GM23338 (cell line): ENCODE data around the gene HMGCL. TPM values are rescaled to one million over a fixed set of nuclear protein-coding genes. Genes with fewer than 3 reads are reported as not detected.
A peak's percentile ranks its signal among the peaks of the same experiment; 100 is the strongest.

Experiments used
- ATAC-seq: fragments of 200-7000 bp; cut with Tn5 transposase; 3 replicates; pipeline ENCODE4 v1.9.1; 2020
- DNase-seq: peaks from one replicate; pipeline ENCODE4 v3.0.0-alpha.2; 2015; ENCODE audit warnings: low spot score
- H2AFZ ChIP-seq: fragments of 200-600 bp; sonication (generic); 2 replicates; pipeline ENCODE4 v1.8.0; 2016; ENCODE audit warnings: antibody characterized with exemption, mild to moderate bottlenecking, moderate library complexity
- H3F3A ChIP-seq: fragments of 200-600 bp; sonication (generic); replicated peaks from 2 replicates; pipeline ENCODE4 v1.8.0; 2017; ENCODE audit warnings: antibody characterized with exemption, mixed run types, low read depth
- H3K27ac ChIP-seq: fragments of 200-600 bp; sonication (generic); 2 replicates; pipeline ENCODE4 v1.6.1; 2016; ENCODE audit warnings: low read depth
- H3K27me3 ChIP-seq: fragments of 200-600 bp; sonication (generic); 2 replicates; pipeline ENCODE4 v1.8.0; 2016; ENCODE audit warnings: mild to moderate bottlenecking, mixed run types, moderate library complexity; ENCODE audit not compliant: insufficient read depth
- H3K36me3 ChIP-seq: fragments of 200-600 bp; sonication (generic); 2 replicates; pipeline ENCODE4 v1.8.0; 2016; ENCODE audit warnings: mild to moderate bottlenecking; ENCODE audit not compliant: insufficient read depth
- H3K4me1 ChIP-seq: fragments of 200-600 bp; sonication (generic); 2 replicates; pipeline ENCODE4 v1.8.0; 2016; ENCODE audit warnings: mild to moderate bottlenecking, moderate library complexity; ENCODE audit not compliant: insufficient read depth
- H3K4me2 ChIP-seq: fragments of 200-600 bp; sonication (generic); 2 replicates; pipeline ENCODE4 v1.7.1; 2017; ENCODE audit warnings: mixed run types
- H3K4me3 ChIP-seq: fragments of 200-600 bp; sonication (generic); 2 replicates; pipeline ENCODE4 v1.6.1; 2016; ENCODE audit warnings: mixed run types
- H3K79me2 ChIP-seq: fragments of 200-600 bp; sonication (generic); replicated peaks from 2 replicates; pipeline ENCODE4 v1.8.0; 2017; ENCODE audit warnings: mild to moderate bottlenecking; ENCODE audit not compliant: insufficient read depth
- H3K9me2 ChIP-seq: fragments of 200-600 bp; sonication (generic); 2 replicates; pipeline ENCODE4 v1.8.0; 2017; ENCODE audit not compliant: insufficient read depth
- H4K20me1 ChIP-seq: fragments of 200-600 bp; sonication (generic); replicated peaks from 2 replicates; pipeline ENCODE4 v1.8.0; 2017; ENCODE audit warnings: mild to moderate bottlenecking; ENCODE audit not compliant: insufficient read depth
- H3K27ac Mint-ChIP-seq: 2 replicates; pipeline ENCODE4 v1.8.0; 2020; ENCODE audit warnings: inconsistent platforms, mild to moderate bottlenecking, moderate library complexity, mixed read lengths
- H3K27me3 Mint-ChIP-seq: 3 replicates; pipeline ENCODE4 v1.8.0; 2022; ENCODE audit warnings: low read depth, mild to moderate bottlenecking, moderate library complexity, mixed read lengths, inconsistent platforms; ENCODE audit not compliant: insufficient read depth, poor library complexity
- H3K36me3 Mint-ChIP-seq: 3 replicates; pipeline ENCODE4 v1.8.0; 2021; ENCODE audit warnings: low read depth, mild to moderate bottlenecking, inconsistent platforms, moderate library complexity, mixed read lengths
- H3K4me1 Mint-ChIP-seq: 3 replicates; pipeline ENCODE4 v1.8.0; 2020; ENCODE audit warnings: mild to moderate bottlenecking, inconsistent platforms, mixed read lengths
- H3K4me3 Mint-ChIP-seq: 3 replicates; pipeline ENCODE4 v1.8.0; 2021; ENCODE audit warnings: moderate library complexity, mild to moderate bottlenecking, inconsistent platforms, mixed read lengths
- H3K9me3 Mint-ChIP-seq: 3 replicates; pipeline ENCODE4 v1.8.0; 2020; ENCODE audit warnings: moderate library complexity, mild to moderate bottlenecking, inconsistent platforms, mixed read lengths
- CREB1 ChIP-seq: fragments of 250-450 bp; sonication (Bioruptor Pico); IDR thresholded peaks from 2 replicates; pipeline ENCODE4 v1.5.0; 2020; ENCODE audit warnings: low read depth, mild to moderate bottlenecking, moderate library complexity
- EZH2 ChIP-seq: fragments of 200-600 bp; sonication (generic); IDR thresholded peaks from one replicate; pipeline ENCODE4 v1.8.0; 2017; ENCODE audit warnings: antibody characterized with exemption, mild to moderate bottlenecking, low read depth; ENCODE audit not compliant: unreplicated experiment
- EZH2phosphoT487 ChIP-seq: fragments of 200-600 bp; sonication (generic); IDR thresholded peaks from one replicate; pipeline ENCODE4 v1.8.1; 2018; ENCODE audit warnings: antibody characterized with exemption; ENCODE audit not compliant: unreplicated experiment
- POLR2AphosphoS5 ChIP-seq: IDR thresholded peaks from 2 replicates; pipeline ENCODE4 v1.6.1; 2016; ENCODE audit warnings: antibody characterized with exemption, low read depth
- STAT1 ChIP-seq: IDR thresholded peaks from one replicate; pipeline ENCODE4 v1.6.1; 2016; ENCODE audit warnings: antibody characterized with exemption; ENCODE audit not compliant: unreplicated experiment
- ZNF114 ChIP-seq: fragments of 250-450 bp; sonication (Bioruptor Pico); IDR thresholded peaks from 2 replicates; pipeline ENCODE4 v1.5.0; 2020; ENCODE audit warnings: mild to moderate bottlenecking, moderate library complexity
- ZNF331 ChIP-seq: fragments of 250-450 bp; sonication (Bioruptor Pico); IDR thresholded peaks from 2 replicates; pipeline ENCODE4 v1.5.0; 2020; ENCODE audit warnings: low read depth, mild to moderate bottlenecking, moderate library complexity
- polyA plus RNA-seq: library from polyadenylated mRNA; unstranded; fragments of >200 nt; fragmentation: Nextera tagmentation; extraction: Ambion mirVana; gene quantifications from 2 replicates; pipeline ENCODE4 v1.2.1, GENCODE V29; 2016
- total RNA-seq: library from RNA; depleted of rRNA; stranded (reverse); fragments of >200 nt; shearing (Covaris generic); gene quantifications from 2 replicates; pipeline ENCODE4 v1.2.3, GENCODE V29; 2014
- TF ChIP-seq, protein P1 (sequence below): IDR thresholded peaks from 2 replicates; pipeline ENCODE4 v1.6.1; 2016; ENCODE audit warnings: antibody characterized with exemption
- TF ChIP-seq, protein P2 (sequence below), 2 experiments: fragments of 200-600 bp in 1 of 2; sonication (generic) in 1 of 2; conservative IDR thresholded peaks; 2 replicates each; pipeline versions ENCODE4 v1.5.1 to v1.6.1; 2016 to 2017; ENCODE audit warnings: antibody characterized with exemption in 2 of 2, low read depth in 2 of 2, mild to moderate bottlenecking in 2 of 2, moderate library complexity in 1 of 2
- TF ChIP-seq, protein P3 (sequence below): fragments of 250-450 bp; sonication (Bioruptor Pico); IDR thresholded peaks from 2 replicates; pipeline ENCODE4 v1.5.0; 2020; ENCODE audit warnings: mild to moderate bottlenecking, moderate library complexity

The HMGCL gene
- total and polyA plus RNA-seq, 2 experiments from 2014 or later = 11.6 to 13.7 TPM

DNA sequence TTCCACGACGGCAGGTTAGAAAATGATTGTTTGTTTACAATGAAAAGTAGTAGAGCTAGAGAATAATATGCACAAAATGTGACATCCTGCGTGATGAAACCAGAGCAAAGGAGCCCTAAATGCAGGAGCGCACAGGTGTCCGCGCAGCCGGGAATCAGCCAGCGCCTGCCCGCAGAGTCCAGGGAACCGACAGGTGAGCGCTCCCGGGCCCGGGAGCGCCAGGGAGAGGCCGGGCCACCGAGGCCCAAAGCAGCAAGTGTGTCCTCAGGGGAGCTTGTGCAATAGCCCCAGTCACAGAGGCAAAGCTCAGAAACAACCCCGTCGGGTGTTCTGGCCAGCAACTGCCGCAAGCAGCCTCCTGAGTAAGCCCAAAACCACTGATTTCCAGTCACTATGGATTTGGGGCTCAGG, 23.9 kb downstream of the HMGCL start (continued):
- TF ChIP-seq, protein P1, sequence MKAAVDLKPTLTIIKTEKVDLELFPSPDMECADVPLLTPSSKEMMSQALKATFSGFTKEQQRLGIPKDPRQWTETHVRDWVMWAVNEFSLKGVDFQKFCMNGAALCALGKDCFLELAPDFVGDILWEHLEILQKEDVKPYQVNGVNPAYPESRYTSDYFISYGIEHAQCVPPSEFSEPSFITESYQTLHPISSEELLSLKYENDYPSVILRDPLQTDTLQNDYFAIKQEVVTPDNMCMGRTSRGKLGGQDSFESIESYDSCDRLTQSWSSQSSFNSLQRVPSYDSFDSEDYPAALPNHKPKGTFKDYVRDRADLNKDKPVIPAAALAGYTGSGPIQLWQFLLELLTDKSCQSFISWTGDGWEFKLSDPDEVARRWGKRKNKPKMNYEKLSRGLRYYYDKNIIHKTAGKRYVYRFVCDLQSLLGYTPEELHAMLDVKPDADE = no peak
- no peak for TF ChIP-seq EZH2

DNA sequence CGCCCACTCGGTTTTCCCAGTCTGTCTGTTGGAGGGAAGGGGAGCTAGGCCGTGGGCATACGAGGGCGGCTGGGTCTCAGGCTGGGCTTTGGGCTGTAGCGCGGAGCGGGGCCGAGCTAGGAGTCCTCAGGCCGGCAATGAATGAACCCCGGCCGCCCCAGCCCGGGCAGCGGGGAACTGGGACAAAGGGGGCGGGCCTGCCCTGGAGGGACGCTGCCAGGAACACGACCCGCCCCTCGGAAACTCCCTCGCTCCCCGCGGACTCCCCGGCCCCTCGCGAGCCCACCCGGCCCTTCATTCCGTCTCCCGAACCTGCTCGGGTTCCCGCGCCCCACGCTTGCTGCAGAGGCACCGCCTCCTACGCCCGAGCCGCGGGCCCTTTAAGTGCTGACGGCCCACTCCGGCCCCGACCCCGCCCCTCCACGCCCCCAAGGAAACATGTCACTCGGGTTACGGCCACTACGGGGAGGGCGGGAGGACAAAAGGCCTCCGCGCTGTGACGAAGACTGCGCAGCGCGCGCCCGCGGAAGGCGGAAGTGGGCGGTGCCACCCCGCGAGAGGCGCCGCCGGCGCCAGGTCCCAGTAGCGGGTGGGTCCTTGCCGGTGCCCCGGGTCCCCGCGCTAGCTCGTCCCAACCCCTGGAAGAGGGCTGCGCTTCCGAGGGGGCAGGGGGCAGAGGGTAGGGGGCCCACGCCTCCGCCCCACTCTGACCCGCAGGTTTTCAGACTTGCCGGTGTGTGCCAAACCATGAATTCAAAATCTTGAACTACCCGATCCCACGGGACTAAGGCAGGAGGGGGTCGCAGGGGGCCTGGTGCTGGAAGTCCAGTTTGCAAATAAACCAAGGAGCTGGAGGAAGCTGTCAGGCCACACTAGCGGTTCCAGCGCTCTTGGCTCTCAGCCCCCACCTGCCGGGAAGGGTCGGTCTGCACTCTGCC, 24.6 kb downstream of the HMGCL start, which contains the start of gene GALE:
Gene GALE, minus strand, starts transcription at position 355 of the 938 bp plus-strand sequence. CDS start 1,747 bp downstream, outside the sequence.
- ATAC-seq (peak; percentile 65), DNase-seq (peak; percentile 76)
- Histone ChIP-seq H3K27ac (no peak within 1 kb of the TSS), H3K27me3 (peaks cover 14% of the 10 kb centered on the region), H3K4me3 (peak within 1 kb of the TSS; percentile 91), H2AFZ (peak within 1 kb of the TSS; percentile 94), H3K9me2 (no peaks in the 10 kb centered on the region), H4K20me1 (0 out of 2 replicates have a peak, but pooled peaks cover 8% of the 10 kb centered on the region), H3K36me3 (no peaks in the 10 kb centered on the region), H3K4me1 (peaks cover 15% of the 10 kb centered on the region), H3F3A (peaks cover 11% of the 10 kb centered on the region; the same call in 1 of the 2 replicates), H3K79me2 (no peaks in the 10 kb centered on the region), H3K4me2 (peak within 1 kb of the TSS; percentile 98)
- Mint-ChIP-seq H3K9me3 (no peaks in the 10 kb centered on the region), H3K36me3 (peaks cover 24% of the 10 kb centered on the region), H3K4me3 (peak within 1 kb of the TSS; percentile 98), H3K27me3 (peaks cover 21% of the 10 kb centered on the region), H3K27ac (peak within 1 kb of the TSS; percentile 97), H3K4me1 (peaks cover 12% of the 10 kb centered on the region; the same call in 2 of the 3 replicates)
- TF ChIP-seq, protein P2, sequence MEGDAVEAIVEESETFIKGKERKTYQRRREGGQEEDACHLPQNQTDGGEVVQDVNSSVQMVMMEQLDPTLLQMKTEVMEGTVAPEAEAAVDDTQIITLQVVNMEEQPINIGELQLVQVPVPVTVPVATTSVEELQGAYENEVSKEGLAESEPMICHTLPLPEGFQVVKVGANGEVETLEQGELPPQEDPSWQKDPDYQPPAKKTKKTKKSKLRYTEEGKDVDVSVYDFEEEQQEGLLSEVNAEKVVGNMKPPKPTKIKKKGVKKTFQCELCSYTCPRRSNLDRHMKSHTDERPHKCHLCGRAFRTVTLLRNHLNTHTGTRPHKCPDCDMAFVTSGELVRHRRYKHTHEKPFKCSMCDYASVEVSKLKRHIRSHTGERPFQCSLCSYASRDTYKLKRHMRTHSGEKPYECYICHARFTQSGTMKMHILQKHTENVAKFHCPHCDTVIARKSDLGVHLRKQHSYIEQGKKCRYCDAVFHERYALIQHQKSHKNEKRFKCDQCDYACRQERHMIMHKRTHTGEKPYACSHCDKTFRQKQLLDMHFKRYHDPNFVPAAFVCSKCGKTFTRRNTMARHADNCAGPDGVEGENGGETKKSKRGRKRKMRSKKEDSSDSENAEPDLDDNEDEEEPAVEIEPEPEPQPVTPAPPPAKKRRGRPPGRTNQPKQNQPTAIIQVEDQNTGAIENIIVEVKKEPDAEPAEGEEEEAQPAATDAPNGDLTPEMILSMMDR (conservative IDR thresholded peaks at IDR 0.05; ENCODE audit: low read depth in 2 of 2) = no peak
- no peak for TF ChIP-seq ZNF331 (CRISPR knock-in tag)
- peak; percentile 60 for TF ChIP-seq POLR2AphosphoS5
- no peak for TF ChIP-seq EZH2
- no peak for TF ChIP-seq STAT1
- TF ChIP-seq, protein P3, sequence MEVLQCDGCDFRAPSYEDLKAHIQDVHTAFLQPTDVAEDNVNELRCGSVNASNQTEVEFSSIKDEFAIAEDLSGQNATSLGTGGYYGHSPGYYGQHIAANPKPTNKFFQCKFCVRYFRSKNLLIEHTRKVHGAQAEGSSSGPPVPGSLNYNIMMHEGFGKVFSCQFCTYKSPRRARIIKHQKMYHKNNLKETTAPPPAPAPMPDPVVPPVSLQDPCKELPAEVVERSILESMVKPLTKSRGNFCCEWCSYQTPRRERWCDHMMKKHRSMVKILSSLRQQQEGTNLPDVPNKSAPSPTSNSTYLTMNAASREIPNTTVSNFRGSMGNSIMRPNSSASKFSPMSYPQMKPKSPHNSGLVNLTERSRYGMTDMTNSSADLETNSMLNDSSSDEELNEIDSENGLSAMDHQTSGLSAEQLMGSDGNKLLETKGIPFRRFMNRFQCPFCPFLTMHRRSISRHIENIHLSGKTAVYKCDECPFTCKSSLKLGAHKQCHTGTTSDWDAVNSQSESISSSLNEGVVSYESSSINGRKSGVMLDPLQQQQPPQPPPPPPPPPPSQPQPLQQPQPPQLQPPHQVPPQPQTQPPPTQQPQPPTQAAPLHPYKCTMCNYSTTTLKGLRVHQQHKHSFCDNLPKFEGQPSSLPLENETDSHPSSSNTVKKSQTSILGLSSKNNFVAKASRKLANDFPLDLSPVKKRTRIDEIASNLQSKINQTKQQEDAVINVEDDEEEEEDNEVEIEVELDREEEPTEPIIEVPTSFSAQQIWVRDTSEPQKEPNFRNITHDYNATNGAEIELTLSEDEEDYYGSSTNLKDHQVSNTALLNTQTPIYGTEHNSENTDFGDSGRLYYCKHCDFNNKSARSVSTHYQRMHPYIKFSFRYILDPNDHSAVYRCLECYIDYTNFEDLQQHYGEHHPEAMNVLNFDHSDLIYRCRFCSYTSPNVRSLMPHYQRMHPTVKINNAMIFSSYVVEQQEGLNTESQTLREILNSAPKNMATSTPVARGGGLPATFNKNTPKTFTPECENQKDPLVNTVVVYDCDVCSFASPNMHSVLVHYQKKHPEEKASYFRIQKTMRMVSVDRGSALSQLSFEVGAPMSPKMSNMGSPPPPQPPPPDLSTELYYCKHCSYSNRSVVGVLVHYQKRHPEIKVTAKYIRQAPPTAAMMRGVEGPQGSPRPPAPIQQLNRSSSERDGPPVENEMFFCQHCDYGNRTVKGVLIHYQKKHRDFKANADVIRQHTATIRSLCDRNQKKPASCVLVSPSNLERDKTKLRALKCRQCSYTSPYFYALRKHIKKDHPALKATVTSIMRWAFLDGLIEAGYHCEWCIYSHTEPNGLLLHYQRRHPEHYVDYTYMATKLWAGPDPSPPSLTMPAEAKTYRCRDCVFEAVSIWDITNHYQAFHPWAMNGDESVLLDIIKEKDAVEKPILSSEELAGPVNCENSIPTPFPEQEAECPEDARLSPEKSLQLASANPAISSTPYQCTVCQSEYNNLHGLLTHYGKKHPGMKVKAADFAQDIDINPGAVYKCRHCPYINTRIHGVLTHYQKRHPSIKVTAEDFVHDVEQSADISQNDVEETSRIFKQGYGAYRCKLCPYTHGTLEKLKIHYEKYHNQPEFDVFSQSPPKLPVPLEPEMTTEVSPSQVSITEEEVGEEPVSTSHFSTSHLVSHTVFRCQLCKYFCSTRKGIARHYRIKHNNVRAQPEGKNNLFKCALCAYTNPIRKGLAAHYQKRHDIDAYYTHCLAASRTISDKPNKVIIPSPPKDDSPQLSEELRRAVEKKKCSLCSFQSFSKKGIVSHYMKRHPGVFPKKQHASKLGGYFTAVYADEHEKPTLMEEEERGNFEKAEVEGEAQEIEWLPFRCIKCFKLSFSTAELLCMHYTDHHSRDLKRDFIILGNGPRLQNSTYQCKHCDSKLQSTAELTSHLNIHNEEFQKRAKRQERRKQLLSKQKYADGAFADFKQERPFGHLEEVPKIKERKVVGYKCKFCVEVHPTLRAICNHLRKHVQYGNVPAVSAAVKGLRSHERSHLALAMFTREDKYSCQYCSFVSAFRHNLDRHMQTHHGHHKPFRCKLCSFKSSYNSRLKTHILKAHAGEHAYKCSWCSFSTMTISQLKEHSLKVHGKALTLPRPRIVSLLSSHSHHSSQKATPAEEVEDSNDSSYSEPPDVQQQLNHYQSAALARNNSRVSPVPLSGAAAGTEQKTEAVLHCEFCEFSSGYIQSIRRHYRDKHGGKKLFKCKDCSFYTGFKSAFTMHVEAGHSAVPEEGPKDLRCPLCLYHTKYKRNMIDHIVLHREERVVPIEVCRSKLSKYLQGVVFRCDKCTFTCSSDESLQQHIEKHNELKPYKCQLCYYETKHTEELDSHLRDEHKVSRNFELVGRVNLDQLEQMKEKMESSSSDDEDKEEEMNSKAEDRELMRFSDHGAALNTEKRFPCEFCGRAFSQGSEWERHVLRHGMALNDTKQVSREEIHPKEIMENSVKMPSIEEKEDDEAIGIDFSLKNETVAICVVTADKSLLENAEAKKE (CRISPR knock-in tag) = no peak
- no peak for TF ChIP-seq ZNF114 (CRISPR knock-in tag)
- TF ChIP-seq EZH2phosphoT487 = no peak
- TF ChIP-seq, protein P1 = peak; percentile 56; the same call in 1 of the 2 replicates
- peak; percentile 78 for TF ChIP-seq CREB1 (CRISPR knock-in tag)
